SK-N-SH (cell line): Measurements from ENCODE around the gene BABAM2. TPM values are rescaled to one million over a fixed set of nuclear protein-coding genes. Genes with fewer than 3 reads are reported as not detected.

Source experiments
- CTCF ChIA-PET: fragments of 300-600, 350-600 bp; formaldehyde crosslinking; extraction: SDS; loops from one replicate; lab custom pipeline; 2021; lab: Yijun Ruan, JAX
- POLR2A ChIA-PET: fragments of 350-600 bp; sonication (Branson Sonifier 250); formaldehyde crosslinking; extraction: SDS; loops from one replicate; lab custom pipeline; 2020; ENCODE audit warnings: antibody characterized with exemption, inconsistent platforms; lab: Yijun Ruan, JAX
- DNase-seq: peaks from one replicate; pipeline ENCODE4 v3.0.0; 2012
- H2AFZ ChIP-seq: fragments of 200-600 bp; sonication (generic); 2 replicates; pipeline ENCODE4 v1.8.1; 2016; ENCODE audit warnings: antibody characterized with exemption, mild to moderate bottlenecking, low read depth
- H3F3A ChIP-seq: fragments of 200-600 bp; sonication (generic); replicated peaks from 2 replicates; pipeline ENCODE3; 2016; ENCODE audit warnings: antibody characterized with exemption, mild to moderate bottlenecking; ENCODE audit not compliant: insufficient read depth
- H3K27ac ChIP-seq, 2 experiments: fragments of 200-500 bp in 1 of 2; fragments of 200-600 bp in 1 of 2; sonication (Bioruptor generic) in 1 of 2; sonication (generic), shearing (Covaris generic) in 1 of 2; 2 replicates each; pipeline versions ENCODE4 v1.5.1 to v1.6.1; 2014 to 2016; ENCODE audit warnings: low read depth in 2 of 2, inconsistent platforms in 1 of 2, low read length in 1 of 2, mild to moderate bottlenecking in 1 of 2, mixed read lengths in 1 of 2
- H3K27me3 ChIP-seq: fragments of 200-600 bp; sonication (generic), shearing (Covaris generic); 2 replicates; pipeline ENCODE4 v1.6.1; 2016; ENCODE audit warnings: mixed run types; ENCODE audit not compliant: insufficient read depth
- H3K36me3 ChIP-seq, 2 experiments: fragments of 200-500 bp in 1 of 2; fragments of 200-600 bp in 1 of 2; sonication (Bioruptor generic) in 1 of 2; sonication (generic) in 1 of 2; replicated peaks in 1 of 2; 2 replicates each; pipeline versions ENCODE3 to v1.5.1; 2014 to 2016; ENCODE audit warnings: low read length in 1 of 2, mild to moderate bottlenecking in 1 of 2; ENCODE audit not compliant: insufficient read depth in 2 of 2, control insufficient read depth in 1 of 2
- H3K4me1 ChIP-seq, 2 experiments: fragments of 200-500 bp in 1 of 2; fragments of 200-600 bp in 1 of 2; sonication (Bioruptor generic) in 1 of 2; sonication (generic), shearing (Covaris generic) in 1 of 2; 2 replicates each; pipeline versions ENCODE4 v1.5.1 to v1.6.1; 2014 to 2016; ENCODE audit warnings: low read depth in 1 of 2, low read length in 1 of 2, mixed run types in 1 of 2; ENCODE audit not compliant: insufficient read depth in 2 of 2, control insufficient read depth in 1 of 2
- H3K4me2 ChIP-seq: fragments of 200-600 bp; sonication (generic), shearing (Covaris generic); 2 replicates; pipeline ENCODE4 v1.6.1; 2017; ENCODE audit warnings: mixed run types
- H3K4me3 ChIP-seq, 2 experiments: fragments of 200-500 bp in 1 of 2; fragments of 200-600 bp in 1 of 2; sonication (Bioruptor generic) in 1 of 2; sonication (generic), shearing (Covaris generic) in 1 of 2; 2 replicates each; pipeline versions ENCODE4 v1.5.1 to v1.8.1; 2014 to 2016; ENCODE audit warnings: low read depth in 2 of 2, inconsistent platforms in 1 of 2, low read length in 1 of 2, mild to moderate bottlenecking in 1 of 2, mixed read lengths in 1 of 2, moderate library complexity in 1 of 2
- H3K79me2 ChIP-seq: fragments of 200-600 bp; sonication (generic); 2 replicates; pipeline ENCODE4 v1.8.1; 2017; ENCODE audit warnings: mild to moderate bottlenecking; ENCODE audit not compliant: insufficient read depth
- H3K9ac ChIP-seq: fragments of 200-600 bp; sonication (generic); 2 replicates; pipeline ENCODE4 v1.6.1; 2017; ENCODE audit warnings: mixed run types
- H3K9me2 ChIP-seq: fragments of 200-600 bp; sonication (generic); 2 replicates; pipeline ENCODE4 v1.6.1; 2017; ENCODE audit warnings: mixed run types
- H3K9me3 ChIP-seq: fragments of 200-600 bp; sonication (generic); 2 replicates; pipeline ENCODE4 v1.6.1; 2017; ENCODE audit warnings: mixed run types, mild to moderate bottlenecking, moderate library complexity
- H4K20me1 ChIP-seq: fragments of 200-600 bp; sonication (generic); 2 replicates; pipeline ENCODE4 v1.6.1; 2017; ENCODE audit warnings: mild to moderate bottlenecking, mixed run types; ENCODE audit not compliant: insufficient read depth
- ELF1 ChIP-seq: IDR thresholded peaks from 2 replicates; pipeline ENCODE4 v1.4.0; 2012
- FOSL2 ChIP-seq: IDR thresholded peaks from 2 replicates; pipeline ENCODE4 v1.4.0; 2012; ENCODE audit warnings: low read depth, mild to moderate bottlenecking, moderate library complexity, borderline replicate concordance
- JUND ChIP-seq: IDR thresholded peaks from 2 replicates; pipeline ENCODE4 v1.4.0; 2012
- MXI1 ChIP-seq: IDR thresholded peaks from 2 replicates; pipeline ENCODE4 v1.6.1; 2012; ENCODE audit warnings: mild to moderate bottlenecking, low read depth, low read length, improper control_type of control experiment
- NFIC ChIP-seq: IDR thresholded peaks from 2 replicates; pipeline ENCODE4 v1.4.0; 2012; ENCODE audit warnings: borderline replicate concordance
- POLR2AphosphoS5 ChIP-seq: IDR thresholded peaks from 2 replicates; pipeline ENCODE4 v1.6.1; 2012; ENCODE audit warnings: low read depth, low read length
- RAD21 ChIP-seq: IDR thresholded peaks from 2 replicates; pipeline ENCODE4 v1.6.1; 2012; ENCODE audit warnings: mild to moderate bottlenecking, low read length
- RCOR1 ChIP-seq: fragments of 150-350 bp; IDR thresholded peaks from 2 replicates; pipeline ENCODE4 v1.6.1; 2017; ENCODE audit warnings: antibody characterized with exemption, low read length
- SIN3A ChIP-seq: IDR thresholded peaks from 2 replicates; pipeline ENCODE4 v1.6.1; 2012; ENCODE audit warnings: low read depth, mild to moderate bottlenecking, low read length, moderate library complexity, borderline replicate concordance
- TEAD4 ChIP-seq: IDR thresholded peaks from 2 replicates; pipeline ENCODE4 v1.4.0; 2012; ENCODE audit warnings: mild to moderate bottlenecking, borderline replicate concordance; ENCODE audit not compliant: insufficient read depth
- WGBS: methylation state at CpG from one replicate; pipeline ENCODE4 v1.1.6; 2017; ENCODE audit warnings: low lambda C conversion rate; 5-methylcytosine and 5-hydroxymethylcytosine counted together
- polyA plus RNA-seq, 3 experiments: library from polyadenylated mRNA; depleted of rRNA; stranded (reverse); fragments of >200 nt; gene quantifications; 2 replicates each; pipeline ENCODE4 v1.2.3, GENCODE V29; 2012
- TF ChIP-seq, protein P1 (sequence below): IDR thresholded peaks from 2 replicates; pipeline ENCODE4 v1.4.0; 2012; ENCODE audit warnings: low read depth, borderline replicate concordance
- TF ChIP-seq, protein P2 (sequence below): IDR thresholded peaks from 2 replicates; pipeline ENCODE4 v1.4.0; 2012; ENCODE audit warnings: low read depth, borderline replicate concordance
- TF ChIP-seq, protein P3 (sequence below): fragments of 200-600 bp; sonication (generic); IDR thresholded peaks from 2 replicates; pipeline ENCODE4 v1.6.1; 2017; ENCODE audit warnings: antibody characterized with exemption, mild to moderate bottlenecking, moderate library complexity
- TF ChIP-seq, protein P4 (sequence below): fragments of 150-350 bp; IDR thresholded peaks from 2 replicates; pipeline ENCODE4 v1.6.1; 2016; ENCODE audit warnings: mild to moderate bottlenecking, low read depth, low read length

Gene BABAM2
- polyA plus RNA-seq, 1 of the 3 experiments (the other 2 are of a cell fraction) = 34.0 TPM

DNA sequence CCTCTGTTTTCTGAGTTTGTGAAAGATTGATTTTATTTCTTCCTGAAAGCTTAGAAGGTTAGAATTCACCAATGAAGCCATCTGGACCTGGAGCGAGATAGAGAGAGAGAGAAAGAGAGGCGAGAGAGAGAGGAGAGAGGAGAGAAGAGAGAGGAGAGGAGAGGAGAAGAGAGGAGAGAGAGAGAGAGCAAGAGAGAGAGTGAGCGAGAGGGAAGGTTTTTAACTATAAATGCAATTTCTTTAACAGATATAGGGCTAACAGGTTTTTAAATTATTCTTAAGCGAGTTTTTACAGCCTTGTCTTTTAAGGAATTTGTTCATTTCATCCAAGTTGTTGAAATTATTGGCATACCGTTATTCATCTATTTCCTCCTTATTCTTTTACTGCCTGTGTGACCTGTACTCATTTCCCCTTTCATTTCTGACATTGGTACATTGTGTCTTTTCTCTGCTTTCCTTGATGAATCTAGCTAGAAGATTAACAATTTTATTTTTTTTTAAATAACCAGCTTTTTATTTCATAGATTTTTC is 56.1 kb downstream of the BABAM2 start (continued):
- TF ChIP-seq, protein P1, sequence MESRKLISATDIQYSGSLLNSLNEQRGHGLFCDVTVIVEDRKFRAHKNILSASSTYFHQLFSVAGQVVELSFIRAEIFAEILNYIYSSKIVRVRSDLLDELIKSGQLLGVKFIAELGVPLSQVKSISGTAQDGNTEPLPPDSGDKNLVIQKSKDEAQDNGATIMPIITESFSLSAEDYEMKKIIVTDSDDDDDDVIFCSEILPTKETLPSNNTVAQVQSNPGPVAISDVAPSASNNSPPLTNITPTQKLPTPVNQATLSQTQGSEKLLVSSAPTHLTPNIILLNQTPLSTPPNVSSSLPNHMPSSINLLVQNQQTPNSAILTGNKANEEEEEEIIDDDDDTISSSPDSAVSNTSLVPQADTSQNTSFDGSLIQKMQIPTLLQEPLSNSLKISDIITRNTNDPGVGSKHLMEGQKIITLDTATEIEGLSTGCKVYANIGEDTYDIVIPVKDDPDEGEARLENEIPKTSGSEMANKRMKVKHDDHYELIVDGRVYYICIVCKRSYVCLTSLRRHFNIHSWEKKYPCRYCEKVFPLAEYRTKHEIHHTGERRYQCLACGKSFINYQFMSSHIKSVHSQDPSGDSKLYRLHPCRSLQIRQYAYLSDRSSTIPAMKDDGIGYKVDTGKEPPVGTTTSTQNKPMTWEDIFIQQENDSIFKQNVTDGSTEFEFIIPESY = no peak
- TF ChIP-seq MXI1 = no peak
- TF ChIP-seq, protein P2, sequence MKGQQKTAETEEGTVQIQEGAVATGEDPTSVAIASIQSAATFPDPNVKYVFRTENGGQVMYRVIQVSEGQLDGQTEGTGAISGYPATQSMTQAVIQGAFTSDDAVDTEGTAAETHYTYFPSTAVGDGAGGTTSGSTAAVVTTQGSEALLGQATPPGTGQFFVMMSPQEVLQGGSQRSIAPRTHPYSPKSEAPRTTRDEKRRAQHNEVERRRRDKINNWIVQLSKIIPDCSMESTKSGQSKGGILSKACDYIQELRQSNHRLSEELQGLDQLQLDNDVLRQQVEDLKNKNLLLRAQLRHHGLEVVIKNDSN = no peak

DNA sequence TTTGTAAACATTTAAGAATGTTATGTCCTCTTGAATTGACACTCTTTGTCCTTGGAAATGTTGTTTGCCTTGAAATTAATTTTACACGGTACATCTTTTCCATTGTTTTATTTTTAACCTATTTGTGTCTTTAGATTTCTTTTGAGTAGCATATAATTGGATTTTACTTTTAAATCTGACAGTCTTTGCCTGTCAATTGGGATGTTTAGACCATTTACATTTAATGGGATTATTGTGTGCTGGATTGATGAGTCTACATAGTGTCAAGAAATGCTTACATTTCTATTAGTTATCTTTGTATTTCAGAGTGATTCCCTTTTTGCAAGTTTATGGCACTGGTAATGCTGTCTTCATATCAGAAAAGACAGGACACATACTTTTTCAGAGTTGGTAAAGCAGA is 61.5 kb downstream of the BABAM2 start:
- no peaks in the 10 kb centered on the region for H3K9me2 ChIP-seq
- no peak overlapping the region for H3K9ac ChIP-seq
- DNase-seq = no peak
- H3K4me1 ChIP-seq = peaks cover 12 to 39% of the 10 kb centered on the region in 2 experiments
- H4K20me1 ChIP-seq = no peaks in the 10 kb centered on the region
- 98% methylated on average over 1 of the region's 1 CpG for WGBS
- H3K27me3 ChIP-seq = no peaks in the 10 kb centered on the region
- TF ChIP-seq, protein P1 = no peak
- TF ChIP-seq JUND (no peak), TEAD4 (no peak), SIN3A (no peak)
- TF ChIP-seq, protein P2 = no peak
- H3K36me3 ChIP-seq = peaks cover 0 to 14% of the 10 kb centered on the region in 2 experiments
- H3K4me2 ChIP-seq = no peak overlapping the region
- no peak overlapping the region for H3K27ac ChIP-seq
- H3K9me3 ChIP-seq = no peaks in the 10 kb centered on the region
- peaks cover 10% of the 10 kb centered on the region for H3K79me2 ChIP-seq
- ChIA-PET POLR2A (no interaction called here), CTCF (no interaction called here)
- no peak overlapping the region for H2AFZ ChIP-seq
- H3K4me3 ChIP-seq = no peak overlapping the region
- peaks cover 38% of the 10 kb centered on the region for H3F3A ChIP-seq

DNA sequence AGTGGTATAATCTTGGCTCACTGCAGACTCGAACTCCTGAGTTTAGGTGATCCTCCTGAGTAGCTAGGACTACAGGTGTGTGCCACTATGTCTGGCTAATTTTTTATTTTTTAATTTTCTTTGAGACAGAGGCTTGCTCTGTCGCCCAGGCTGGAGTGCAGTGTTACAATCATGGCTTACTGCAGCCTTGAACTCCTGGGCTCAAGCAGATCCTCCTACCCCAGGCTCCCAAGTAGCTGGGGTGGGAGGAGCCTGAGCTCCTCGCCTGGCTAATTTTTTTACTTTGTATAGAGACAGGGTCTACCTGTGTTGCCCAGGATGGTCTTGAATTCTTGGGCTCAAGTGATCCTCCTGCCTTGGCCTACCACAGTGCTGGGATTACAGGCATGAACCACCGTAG is 62.5 kb downstream of the BABAM2 start:
- POLR2A ChIA-PET = interaction anchor here (0.6 kb wide), 1 partner anchor 179 kb away, joined by 4 read pairs; no protein-coding TSS in a partner anchor
- CTCF ChIA-PET = interaction anchor here (1.2 kb wide), 1 partner anchor 15 kb away, joined by 3 read pairs; no protein-coding TSS in a partner anchor
- H3K4me2 ChIP-seq = no peak overlapping the region
- TF ChIP-seq POLR2AphosphoS5 (no peak), RAD21 (no peak), RCOR1 (no peak), ELF1 (no peak), NFIC (no peak), FOSL2 (no peak)
- TF ChIP-seq, protein P3, sequence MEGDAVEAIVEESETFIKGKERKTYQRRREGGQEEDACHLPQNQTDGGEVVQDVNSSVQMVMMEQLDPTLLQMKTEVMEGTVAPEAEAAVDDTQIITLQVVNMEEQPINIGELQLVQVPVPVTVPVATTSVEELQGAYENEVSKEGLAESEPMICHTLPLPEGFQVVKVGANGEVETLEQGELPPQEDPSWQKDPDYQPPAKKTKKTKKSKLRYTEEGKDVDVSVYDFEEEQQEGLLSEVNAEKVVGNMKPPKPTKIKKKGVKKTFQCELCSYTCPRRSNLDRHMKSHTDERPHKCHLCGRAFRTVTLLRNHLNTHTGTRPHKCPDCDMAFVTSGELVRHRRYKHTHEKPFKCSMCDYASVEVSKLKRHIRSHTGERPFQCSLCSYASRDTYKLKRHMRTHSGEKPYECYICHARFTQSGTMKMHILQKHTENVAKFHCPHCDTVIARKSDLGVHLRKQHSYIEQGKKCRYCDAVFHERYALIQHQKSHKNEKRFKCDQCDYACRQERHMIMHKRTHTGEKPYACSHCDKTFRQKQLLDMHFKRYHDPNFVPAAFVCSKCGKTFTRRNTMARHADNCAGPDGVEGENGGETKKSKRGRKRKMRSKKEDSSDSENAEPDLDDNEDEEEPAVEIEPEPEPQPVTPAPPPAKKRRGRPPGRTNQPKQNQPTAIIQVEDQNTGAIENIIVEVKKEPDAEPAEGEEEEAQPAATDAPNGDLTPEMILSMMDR = no peak
- TF ChIP-seq, protein P4, sequence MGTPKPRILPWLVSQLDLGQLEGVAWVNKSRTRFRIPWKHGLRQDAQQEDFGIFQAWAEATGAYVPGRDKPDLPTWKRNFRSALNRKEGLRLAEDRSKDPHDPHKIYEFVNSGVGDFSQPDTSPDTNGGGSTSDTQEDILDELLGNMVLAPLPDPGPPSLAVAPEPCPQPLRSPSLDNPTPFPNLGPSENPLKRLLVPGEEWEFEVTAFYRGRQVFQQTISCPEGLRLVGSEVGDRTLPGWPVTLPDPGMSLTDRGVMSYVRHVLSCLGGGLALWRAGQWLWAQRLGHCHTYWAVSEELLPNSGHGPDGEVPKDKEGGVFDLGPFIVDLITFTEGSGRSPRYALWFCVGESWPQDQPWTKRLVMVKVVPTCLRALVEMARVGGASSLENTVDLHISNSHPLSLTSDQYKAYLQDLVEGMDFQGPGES = no peak

More for the DNA sequence above, 62.5 kb downstream of the BABAM2 start:
- Histone ChIP-seq H4K20me1 (no peaks in the 10 kb centered on the region), H3K9me2 (no peaks in the 10 kb centered on the region), H3K4me3 (no peak overlapping the region), H3K4me1 (peaks cover 12 to 32% of the 10 kb centered on the region in 2 experiments), H3K27me3 (no peaks in the 10 kb centered on the region), H2AFZ (no peak overlapping the region), H3K36me3 (peaks cover 0 to 14% of the 10 kb centered on the region in 2 experiments), H3K9me3 (no peaks in the 10 kb centered on the region), H3F3A (peaks cover 38% of the 10 kb centered on the region), H3K79me2 (peaks cover 10% of the 10 kb centered on the region), H3K9ac (no peak overlapping the region), H3K27ac (peak overlapping the region in 1 of 2 experiments; percentile 82; a peak in 2 of 4 replicates)
- WGBS = 93% methylated on average over 4 of the region's 4 CpGs
- DNase-seq = no peak
